GM10266 (cell line): ENCODE results near the gene ARHGAP29.

Source experiments
- DNase-seq: peaks from one replicate; pipeline ENCODE4 v3.0.0; 2012; ENCODE audit errors: extremely low spot score
- TF ChIP-seq, protein P1 (sequence below): IDR thresholded peaks from 2 replicates; pipeline ENCODE4 v1.5.1; 2012; ENCODE audit warnings: mild to moderate bottlenecking, low read depth; ENCODE audit not compliant: control insufficient read depth, insufficient read depth; ENCODE audit errors: missing control alignments

The ARHGAP29 gene

DNA sequence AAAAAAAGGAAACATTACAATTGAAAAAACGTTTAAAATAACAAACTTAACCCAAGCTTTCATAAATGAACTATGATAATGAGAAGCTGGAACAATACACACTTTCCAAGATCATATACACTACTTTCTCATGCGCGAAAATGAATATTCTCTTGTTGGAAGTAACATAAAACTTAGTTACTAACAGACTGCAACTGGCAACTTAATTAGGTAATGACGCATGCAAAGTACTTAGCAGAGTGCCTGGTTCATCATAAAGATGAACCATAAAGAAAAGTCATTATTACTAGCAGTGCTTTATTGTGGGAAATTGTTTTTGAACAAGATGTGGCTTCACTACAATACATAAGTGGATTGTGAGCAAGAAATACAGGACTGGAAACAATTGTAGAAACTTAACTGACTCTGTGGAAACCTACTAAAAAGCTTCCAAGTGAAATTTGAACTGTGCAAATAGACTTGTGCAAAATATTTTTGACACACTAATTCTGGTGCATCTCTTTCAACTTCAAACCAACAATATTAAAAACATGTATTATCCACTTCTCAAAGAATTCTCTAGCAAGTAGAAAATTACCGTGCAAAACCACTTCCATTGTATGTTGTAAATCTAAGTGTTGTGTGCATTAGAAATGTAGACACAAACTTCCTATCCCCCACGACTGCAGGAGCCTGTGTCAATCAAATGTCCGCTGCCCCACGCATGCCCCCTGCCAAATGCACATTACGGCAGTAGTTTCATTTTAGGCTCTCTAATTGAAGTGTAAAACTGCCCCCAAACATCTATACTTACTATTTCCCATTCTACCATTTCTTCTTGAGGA, 2.0 kb downstream of the ARHGAP29 start:
- TF ChIP-seq, protein P1, sequence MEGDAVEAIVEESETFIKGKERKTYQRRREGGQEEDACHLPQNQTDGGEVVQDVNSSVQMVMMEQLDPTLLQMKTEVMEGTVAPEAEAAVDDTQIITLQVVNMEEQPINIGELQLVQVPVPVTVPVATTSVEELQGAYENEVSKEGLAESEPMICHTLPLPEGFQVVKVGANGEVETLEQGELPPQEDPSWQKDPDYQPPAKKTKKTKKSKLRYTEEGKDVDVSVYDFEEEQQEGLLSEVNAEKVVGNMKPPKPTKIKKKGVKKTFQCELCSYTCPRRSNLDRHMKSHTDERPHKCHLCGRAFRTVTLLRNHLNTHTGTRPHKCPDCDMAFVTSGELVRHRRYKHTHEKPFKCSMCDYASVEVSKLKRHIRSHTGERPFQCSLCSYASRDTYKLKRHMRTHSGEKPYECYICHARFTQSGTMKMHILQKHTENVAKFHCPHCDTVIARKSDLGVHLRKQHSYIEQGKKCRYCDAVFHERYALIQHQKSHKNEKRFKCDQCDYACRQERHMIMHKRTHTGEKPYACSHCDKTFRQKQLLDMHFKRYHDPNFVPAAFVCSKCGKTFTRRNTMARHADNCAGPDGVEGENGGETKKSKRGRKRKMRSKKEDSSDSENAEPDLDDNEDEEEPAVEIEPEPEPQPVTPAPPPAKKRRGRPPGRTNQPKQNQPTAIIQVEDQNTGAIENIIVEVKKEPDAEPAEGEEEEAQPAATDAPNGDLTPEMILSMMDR: no peak
- no peak for DNase-seq

GRCh38 chr1:94234615-94235014, 2.8 kb downstream of the ARHGAP29 start:
- TF ChIP-seq, protein P1: no peak
- DNase-seq: no peak

DNA sequence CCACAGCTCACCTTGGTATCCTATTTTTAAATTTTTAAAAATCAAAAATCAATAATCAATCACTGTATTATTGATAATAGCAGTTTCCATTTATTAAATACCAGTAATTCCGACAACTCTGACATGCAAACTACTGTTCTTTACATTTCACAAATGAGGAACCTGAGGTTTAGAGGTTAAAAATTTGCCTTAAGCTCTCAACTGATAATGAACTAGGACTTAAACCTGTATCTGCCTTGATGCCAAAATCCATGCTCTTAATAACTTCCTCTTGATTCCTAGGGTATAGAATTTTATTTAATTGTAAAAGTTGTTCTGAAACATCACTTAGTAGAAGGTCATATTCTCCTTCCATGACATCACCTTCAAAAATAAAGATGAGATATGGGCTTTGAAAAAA, 5.6 kb downstream of the ARHGAP29 start:
- no peak for DNase-seq
- TF ChIP-seq, protein P1: no peak

DNA sequence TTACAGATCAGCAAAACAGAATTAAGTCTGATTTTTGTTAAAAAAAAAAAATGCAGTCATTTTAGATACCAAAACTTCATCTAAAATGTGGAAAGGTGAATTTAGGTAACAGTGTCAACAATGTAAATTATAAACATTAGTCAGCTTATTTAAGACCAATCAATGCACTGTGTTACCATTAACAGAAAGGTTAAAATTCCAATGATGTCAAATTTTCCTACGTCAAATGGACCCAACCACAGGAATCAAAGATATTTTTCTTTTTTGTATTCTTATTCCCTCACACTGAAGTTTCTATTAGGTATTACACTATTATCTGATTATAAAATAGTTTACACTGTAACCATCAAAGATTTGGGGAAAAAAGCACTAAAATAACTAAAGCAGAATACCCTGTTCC, 6.5 kb downstream of the ARHGAP29 start:
- no peak for DNase-seq
- TF ChIP-seq, protein P1: no peak

GRCh38 chr1:94228640-94229375, 8.6 kb downstream of the ARHGAP29 start:
- TF ChIP-seq, protein P1: no peak
- no peak for DNase-seq

GRCh38 chr1:94227624-94228023, 9.8 kb downstream of the ARHGAP29 start:
- TF ChIP-seq, protein P1: no peak
- DNase-seq: no peak

- TF ChIP-seq, protein P1: no peak
- no peak for DNase-seq
Observed at GRCh38 chr1:94225845-94226244, 11.5 kb downstream of the ARHGAP29 start.
